A673 (cell line): ENCODE data around the gene C1QTNF9B.

Source experiments
- EZH2 ChIP-seq: fragments of 200-600 bp; sonication (generic); IDR thresholded peaks from 2 replicates; pipeline ENCODE4 v1.6.1; 2017; ENCODE audit warnings: borderline replicate concordance, low read depth, mild to moderate bottlenecking, mixed read lengths, antibody characterized with exemption, low read length; ENCODE audit not compliant: poor library complexity, severe bottlenecking
- TF ChIP-seq, protein P1 (sequence below): fragments of 300-800, 200-600 bp; sonication (generic); conservative IDR thresholded peaks from 2 replicates; pipeline ENCODE4 v1.5.1; 2017; ENCODE audit warnings: low read depth, mild to moderate bottlenecking, antibody characterized with exemption, low read length, moderate library complexity, mixed read lengths

DNA sequence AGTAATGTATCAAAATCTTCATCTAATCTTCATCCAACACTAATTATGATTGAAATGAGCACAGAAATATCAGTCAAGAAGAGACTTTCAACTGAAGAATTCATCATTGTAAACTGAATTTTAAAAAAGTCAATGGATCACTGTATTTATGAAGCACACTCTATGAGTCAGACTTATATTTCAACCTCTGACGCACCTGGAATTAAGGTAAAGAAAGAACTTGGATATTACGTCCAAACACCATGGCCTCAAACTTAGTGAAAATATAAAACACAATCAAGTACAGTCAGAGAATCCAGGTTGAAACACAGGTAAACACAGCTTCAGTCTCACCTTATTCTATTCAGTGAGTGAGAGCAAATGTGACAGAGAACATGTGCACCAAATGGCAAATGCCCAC lies 47.6 kb downstream of the C1QTNF9B start:
- TF ChIP-seq, protein P1, sequence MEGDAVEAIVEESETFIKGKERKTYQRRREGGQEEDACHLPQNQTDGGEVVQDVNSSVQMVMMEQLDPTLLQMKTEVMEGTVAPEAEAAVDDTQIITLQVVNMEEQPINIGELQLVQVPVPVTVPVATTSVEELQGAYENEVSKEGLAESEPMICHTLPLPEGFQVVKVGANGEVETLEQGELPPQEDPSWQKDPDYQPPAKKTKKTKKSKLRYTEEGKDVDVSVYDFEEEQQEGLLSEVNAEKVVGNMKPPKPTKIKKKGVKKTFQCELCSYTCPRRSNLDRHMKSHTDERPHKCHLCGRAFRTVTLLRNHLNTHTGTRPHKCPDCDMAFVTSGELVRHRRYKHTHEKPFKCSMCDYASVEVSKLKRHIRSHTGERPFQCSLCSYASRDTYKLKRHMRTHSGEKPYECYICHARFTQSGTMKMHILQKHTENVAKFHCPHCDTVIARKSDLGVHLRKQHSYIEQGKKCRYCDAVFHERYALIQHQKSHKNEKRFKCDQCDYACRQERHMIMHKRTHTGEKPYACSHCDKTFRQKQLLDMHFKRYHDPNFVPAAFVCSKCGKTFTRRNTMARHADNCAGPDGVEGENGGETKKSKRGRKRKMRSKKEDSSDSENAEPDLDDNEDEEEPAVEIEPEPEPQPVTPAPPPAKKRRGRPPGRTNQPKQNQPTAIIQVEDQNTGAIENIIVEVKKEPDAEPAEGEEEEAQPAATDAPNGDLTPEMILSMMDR: no peak
- no peak for TF ChIP-seq EZH2
